ENCODE measurements around the gene ELAVL2.

ELAVL2 gene

GRCh38 chr9:23819403-23819802 lies 6.6 kb downstream of the ELAVL2 start:
- Histone ChIP-seq H3K4me3 (ENCODE audit: low read depth, low read length) (peak overlapping the region; percentile 84), H3K9me3 (ENCODE audit: control insufficient read depth, insufficient read depth, low read depth, low read length) (no peaks in the 10 kb centered on the region), H3K9ac (ENCODE audit: low read length) (no peak overlapping the region), H3K36me3 (ENCODE audit: control insufficient read depth, insufficient read depth, low read length) (no peaks in the 10 kb centered on the region), H3K27ac (ENCODE audit: low read depth, low read length) (no peak overlapping the region), H3K4me1 (ENCODE audit: control insufficient read depth, insufficient read depth, low read length) (peaks cover 32% of the 10 kb centered on the region; the same call in 1 of the 2 replicates), H3K27me3 (ENCODE audit: control insufficient read depth, insufficient read depth, low read length) (peaks cover 57% of the 10 kb centered on the region)

GRCh38 chr9:23814243-23814642 lies 11.8 kb downstream of the ELAVL2 start:
- Histone ChIP-seq H3K36me3 (ENCODE audit: control insufficient read depth, insufficient read depth, low read length) (no peaks in the 10 kb centered on the region), H3K27me3 (ENCODE audit: control insufficient read depth, insufficient read depth, low read length) (peaks cover 8% of the 10 kb centered on the region; the same call in 1 of the 2 replicates), H3K9ac (ENCODE audit: low read length) (no peak overlapping the region), H3K4me1 (ENCODE audit: control insufficient read depth, insufficient read depth, low read length) (peaks cover 37% of the 10 kb centered on the region), H3K9me3 (ENCODE audit: control insufficient read depth, insufficient read depth, low read depth, low read length) (no peaks in the 10 kb centered on the region), H3K4me3 (ENCODE audit: low read depth, low read length) (no peak overlapping the region), H3K27ac (ENCODE audit: low read depth, low read length) (no peak overlapping the region)

- Histone ChIP-seq H3K27me3 (ENCODE audit: control insufficient read depth, insufficient read depth, low read length) (no peaks in the 10 kb centered on the region), H3K9me3 (ENCODE audit: control insufficient read depth, insufficient read depth, low read depth, low read length) (no peaks in the 10 kb centered on the region), H3K4me1 (ENCODE audit: control insufficient read depth, insufficient read depth, low read length) (peaks cover 38% of the 10 kb centered on the region), H3K4me3 (ENCODE audit: low read depth, low read length) (no peak overlapping the region), H3K9ac (ENCODE audit: low read length) (no peak overlapping the region), H3K27ac (ENCODE audit: low read depth, low read length) (no peak overlapping the region), H3K36me3 (ENCODE audit: control insufficient read depth, insufficient read depth, low read length) (no peaks in the 10 kb centered on the region)
These were observed 13.4 kb downstream of the ELAVL2 start for GRCh38 chr9:23812673-23813072.

- H3K9ac ChIP-seq (ENCODE audit: low read length): no peak overlapping the region
- H3K4me1 ChIP-seq (ENCODE audit: control insufficient read depth, insufficient read depth, low read length): peaks cover 38% of the 10 kb centered on the region
- H3K36me3 ChIP-seq (ENCODE audit: control insufficient read depth, insufficient read depth, low read length): no peaks in the 10 kb centered on the region
- H3K4me3 ChIP-seq (ENCODE audit: low read depth, low read length): no peak overlapping the region
- no peak overlapping the region for H3K27ac ChIP-seq (ENCODE audit: low read depth, low read length)
- H3K27me3 ChIP-seq (ENCODE audit: control insufficient read depth, insufficient read depth, low read length): no peaks in the 10 kb centered on the region
- H3K9me3 ChIP-seq (ENCODE audit: control insufficient read depth, insufficient read depth, low read depth, low read length): no peaks in the 10 kb centered on the region
These were observed 14.4 kb downstream of the ELAVL2 start for GRCh38 chr9:23811633-23812032.

- H3K4me3 ChIP-seq (ENCODE audit: low read depth, low read length): no peak overlapping the region
- no peaks in the 10 kb centered on the region for H3K36me3 ChIP-seq (ENCODE audit: control insufficient read depth, insufficient read depth, low read length)
- no peak overlapping the region for H3K9ac ChIP-seq (ENCODE audit: low read length)
- peaks cover 30% of the 10 kb centered on the region; the same call in 1 of the 2 replicates for H3K4me1 ChIP-seq (ENCODE audit: control insufficient read depth, insufficient read depth, low read length)
- no peaks in the 10 kb centered on the region for H3K27me3 ChIP-seq (ENCODE audit: control insufficient read depth, insufficient read depth, low read length)
- no peak overlapping the region for H3K27ac ChIP-seq (ENCODE audit: low read depth, low read length)
- no peaks in the 10 kb centered on the region for H3K9me3 ChIP-seq (ENCODE audit: control insufficient read depth, insufficient read depth, low read depth, low read length)
These were observed 22.8 kb downstream of the ELAVL2 start for GRCh38 chr9:23803216-23803615.

GRCh38 chr9:23801523-23801922 lies 24.5 kb downstream of the ELAVL2 start:
- no peaks in the 10 kb centered on the region for H3K27me3 ChIP-seq (ENCODE audit: control insufficient read depth, insufficient read depth, low read length)
- no peaks in the 10 kb centered on the region for H3K9me3 ChIP-seq (ENCODE audit: control insufficient read depth, insufficient read depth, low read depth, low read length)
- peaks cover 29% of the 10 kb centered on the region; the same call in 1 of the 2 replicates for H3K4me1 ChIP-seq (ENCODE audit: control insufficient read depth, insufficient read depth, low read length)
- no peak overlapping the region for H3K27ac ChIP-seq (ENCODE audit: low read depth, low read length)
- no peaks in the 10 kb centered on the region for H3K36me3 ChIP-seq (ENCODE audit: control insufficient read depth, insufficient read depth, low read length)
- no peak overlapping the region for H3K4me3 ChIP-seq (ENCODE audit: low read depth, low read length)
- no peak overlapping the region for H3K9ac ChIP-seq (ENCODE audit: low read length)

GRCh38 chr9:23799521-23799920 lies 26.5 kb downstream of the ELAVL2 start:
- H3K4me3 ChIP-seq (ENCODE audit: low read depth, low read length): no peak overlapping the region

GRCh38 chr9:23798325-23798724 lies 27.7 kb downstream of the ELAVL2 start:
- Histone ChIP-seq H3K36me3 (ENCODE audit: control insufficient read depth, insufficient read depth, low read length) (no peaks in the 10 kb centered on the region), H3K4me3 (ENCODE audit: low read depth, low read length) (no peak overlapping the region), H3K27me3 (ENCODE audit: control insufficient read depth, insufficient read depth, low read length) (no peaks in the 10 kb centered on the region), H3K27ac (ENCODE audit: low read depth, low read length) (no peak overlapping the region), H3K9me3 (ENCODE audit: control insufficient read depth, insufficient read depth, low read depth, low read length) (no peaks in the 10 kb centered on the region), H3K9ac (ENCODE audit: low read length) (no peak overlapping the region), H3K4me1 (ENCODE audit: control insufficient read depth, insufficient read depth, low read length) (peaks cover 29% of the 10 kb centered on the region; the same call in 1 of the 2 replicates)

More at GRCh38 chr9:23799521-23799920, 26.5 kb downstream of the ELAVL2 start:
- H3K36me3 ChIP-seq (ENCODE audit: control insufficient read depth, insufficient read depth, low read length): no peaks in the 10 kb centered on the region
- no peak overlapping the region for H3K9ac ChIP-seq (ENCODE audit: low read length)
- no peak overlapping the region for H3K27ac ChIP-seq (ENCODE audit: low read depth, low read length)
- H3K9me3 ChIP-seq (ENCODE audit: control insufficient read depth, insufficient read depth, low read depth, low read length): no peaks in the 10 kb centered on the region
- H3K4me1 ChIP-seq (ENCODE audit: control insufficient read depth, insufficient read depth, low read length): peaks cover 29% of the 10 kb centered on the region; the same call in 1 of the 2 replicates
- no peaks in the 10 kb centered on the region for H3K27me3 ChIP-seq (ENCODE audit: control insufficient read depth, insufficient read depth, low read length)

GRCh38 chr9:23796209-23796608 lies 29.8 kb downstream of the ELAVL2 start:
- Histone ChIP-seq H3K4me1 (ENCODE audit: control insufficient read depth, insufficient read depth, low read length) (peaks cover 27% of the 10 kb centered on the region; the same call in 1 of the 2 replicates), H3K9me3 (ENCODE audit: control insufficient read depth, insufficient read depth, low read depth, low read length) (no peaks in the 10 kb centered on the region), H3K27me3 (ENCODE audit: control insufficient read depth, insufficient read depth, low read length) (no peaks in the 10 kb centered on the region), H3K36me3 (ENCODE audit: control insufficient read depth, insufficient read depth, low read length) (no peaks in the 10 kb centered on the region), H3K9ac (ENCODE audit: low read length) (no peak overlapping the region), H3K4me3 (ENCODE audit: low read depth, low read length) (no peak overlapping the region), H3K27ac (ENCODE audit: low read depth, low read length) (no peak overlapping the region)

GRCh38 chr9:23790351-23791260 lies 35.4 kb downstream of the ELAVL2 start:
- Histone ChIP-seq H3K27me3 (ENCODE audit: control insufficient read depth, insufficient read depth, low read length) (no peaks in the 10 kb centered on the region), H3K36me3 (ENCODE audit: control insufficient read depth, insufficient read depth, low read length) (no peaks in the 10 kb centered on the region), H3K4me3 (ENCODE audit: low read depth, low read length) (no peak overlapping the region), H3K9ac (ENCODE audit: low read length) (no peak overlapping the region), H3K27ac (ENCODE audit: low read depth, low read length) (no peak overlapping the region), H3K4me1 (ENCODE audit: control insufficient read depth, insufficient read depth, low read length) (peaks cover 5% of the 10 kb centered on the region; the same call in 1 of the 2 replicates), H3K9me3 (ENCODE audit: control insufficient read depth, insufficient read depth, low read depth, low read length) (no peaks in the 10 kb centered on the region)

GRCh38 chr9:23789529-23790254 lies 36.3 kb downstream of the ELAVL2 start:
- H3K36me3 ChIP-seq (ENCODE audit: control insufficient read depth, insufficient read depth, low read length): no peaks in the 10 kb centered on the region
- no peak overlapping the region for H3K27ac ChIP-seq (ENCODE audit: low read depth, low read length)
- H3K4me1 ChIP-seq (ENCODE audit: control insufficient read depth, insufficient read depth, low read length): peaks cover 7% of the 10 kb centered on the region; the same call in 1 of the 2 replicates

More at GRCh38 chr9:23789529-23790254, 36.3 kb downstream of the ELAVL2 start:
- no peak overlapping the region for H3K4me3 ChIP-seq (ENCODE audit: low read depth, low read length)
- no peaks in the 10 kb centered on the region for H3K27me3 ChIP-seq (ENCODE audit: control insufficient read depth, insufficient read depth, low read length)
- no peak overlapping the region for H3K9ac ChIP-seq (ENCODE audit: low read length)
- H3K9me3 ChIP-seq (ENCODE audit: control insufficient read depth, insufficient read depth, low read depth, low read length): no peaks in the 10 kb centered on the region

Data from HUES6 (cell line).